Gastrocnemius medialis (tissue), 4 donors: Measurements from ENCODE around the gene SUPT3H. TPM values are rescaled to one million over a fixed set of nuclear protein-coding genes. Genes with fewer than 3 reads are reported as not detected.

Experiments
- ATAC-seq, 2 donors: fragments of 150-250 bp; one replicate each; pipeline ENCODE4 v1.9.1; 2016
- DNase-seq, 2 donors: peaks; one replicate each; pipeline ENCODE4 v3.0.0-alpha.2; 2019
- H3K27ac ChIP-seq, 4 donors: fragments of 200-600 bp; sonication (generic); 1 replicate in 1 of 4; 2 replicates in 3 of 4; pipeline ENCODE4 v1.5.1; 2016 to 2018; ENCODE audit warnings: mild to moderate bottlenecking in 2 of 4, moderate library complexity in 1 of 4
- H3K27me3 ChIP-seq, 3 donors: fragments of 200-600 bp; sonication (generic) in 2 of 3; 1 replicate in 1 of 3; 2 replicates in 2 of 3; pipeline versions ENCODE4 v1.5.1 to v1.6.0; 2016 to 2019; ENCODE audit warnings: mild to moderate bottlenecking in 1 of 3, moderate library complexity in 1 of 3
- H3K36me3 ChIP-seq, 2 donors: fragments of 200-600 bp; sonication (generic) in 1 of 2; one replicate each; pipeline ENCODE4 v1.5.1; 2017 to 2018
- H3K4me1 ChIP-seq, 2 donors: fragments of 200-600 bp; sonication (generic) in 1 of 2; one replicate each; pipeline ENCODE4 v1.5.1; 2016 to 2017; ENCODE audit warnings: mild to moderate bottlenecking in 2 of 2
- H3K4me3 ChIP-seq, 4 donors: fragments of 200-600 bp; sonication (generic) in 3 of 4; 1 replicate in 1 of 4; 2 replicates in 3 of 4; pipeline ENCODE4 v1.5.1; 2016 to 2019; ENCODE audit warnings: mild to moderate bottlenecking in 2 of 4
- H3K9me3 ChIP-seq, 3 donors: fragments of 200-600 bp; sonication (generic) in 2 of 3; 1 replicate in 1 of 3; 2 replicates in 2 of 3; pipeline ENCODE4 v1.5.1; 2016 to 2019
- POLR2A ChIP-seq, 2 donors: fragments of 450-650 bp; IDR thresholded peaks; one replicate each; pipeline ENCODE4 v1.6.1; 2017; ENCODE audit warnings: antibody characterized with exemption in 2 of 2, mild to moderate bottlenecking in 2 of 2, moderate library complexity in 2 of 2
- in situ Hi-C, 4 donors: fragments of 200-750 bp; cut with MboI; loops; one replicate each; pipeline versions ENCODE4 v1.15.0 to v1.8.0; 2017; ENCODE audit warnings: low sequenced_read_pairs in 4 of 4
- intact Hi-C: fragments of 100-400 bp; cut with DNase I; formaldehyde crosslinking; loops from one replicate; pipeline ENCODE4 v1.15.1; 2023; ENCODE audit warnings: low total_unique reads
- total RNA-seq, 4 donors: library from RNA; depleted of rRNA; stranded (reverse); fragments of >200 nt; gene quantifications; one replicate each; pipeline versions ENCODE4 v1.1.0 to v1.2.3, GENCODE V29; 2016
- TF ChIP-seq, protein P1 (sequence below), 5 experiments: fragments of 450-650 bp in 3 of 5; fragments of 200-600 bp in 2 of 5; sonication (generic) in 2 of 5; IDR thresholded peaks in 4 of 5; conservative IDR thresholded peaks in 1 of 5; 1 replicate in 4 of 5; 2 replicates in 1 of 5; pipeline ENCODE4 v1.5.1; 2016 to 2019; ENCODE audit warnings: antibody characterized with exemption in 5 of 5, mild to moderate bottlenecking in 3 of 5, moderate library complexity in 3 of 5

The SUPT3H gene
- total RNA-seq, 4 donors from 2014 or later = 1.5 to 9.0 (median 4.2) TPM

DNA sequence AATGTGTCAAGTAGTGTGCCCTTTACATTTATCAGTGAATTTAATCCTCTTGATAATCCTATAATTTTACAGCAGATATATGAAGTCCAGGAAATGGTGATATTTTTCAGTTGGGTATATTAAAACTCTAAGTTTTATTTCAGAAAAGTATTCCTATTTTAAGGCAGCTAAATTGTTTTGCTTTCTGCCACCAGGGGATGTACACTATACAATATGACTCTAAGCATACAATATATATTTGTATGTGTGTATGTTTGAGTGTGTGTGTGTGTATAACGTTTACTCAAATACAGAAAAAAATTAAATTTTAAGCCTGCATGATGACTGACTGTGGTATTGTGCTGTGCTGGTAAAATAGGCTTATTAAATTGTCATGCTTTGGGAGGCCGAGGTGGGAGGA, 151.7 kb downstream of the SUPT3H start:
- peaks cover 0 to 3% (median 0%) of the 10 kb centered on the region in 3 donors for H3K9me3 ChIP-seq
- in situ Hi-C loops = no loop called here
- no peak overlapping the region for H3K4me3 ChIP-seq
- no peak for TF ChIP-seq POLR2A (IDR thresholded peaks at IDR 0.05)
- TF ChIP-seq, protein P1, sequence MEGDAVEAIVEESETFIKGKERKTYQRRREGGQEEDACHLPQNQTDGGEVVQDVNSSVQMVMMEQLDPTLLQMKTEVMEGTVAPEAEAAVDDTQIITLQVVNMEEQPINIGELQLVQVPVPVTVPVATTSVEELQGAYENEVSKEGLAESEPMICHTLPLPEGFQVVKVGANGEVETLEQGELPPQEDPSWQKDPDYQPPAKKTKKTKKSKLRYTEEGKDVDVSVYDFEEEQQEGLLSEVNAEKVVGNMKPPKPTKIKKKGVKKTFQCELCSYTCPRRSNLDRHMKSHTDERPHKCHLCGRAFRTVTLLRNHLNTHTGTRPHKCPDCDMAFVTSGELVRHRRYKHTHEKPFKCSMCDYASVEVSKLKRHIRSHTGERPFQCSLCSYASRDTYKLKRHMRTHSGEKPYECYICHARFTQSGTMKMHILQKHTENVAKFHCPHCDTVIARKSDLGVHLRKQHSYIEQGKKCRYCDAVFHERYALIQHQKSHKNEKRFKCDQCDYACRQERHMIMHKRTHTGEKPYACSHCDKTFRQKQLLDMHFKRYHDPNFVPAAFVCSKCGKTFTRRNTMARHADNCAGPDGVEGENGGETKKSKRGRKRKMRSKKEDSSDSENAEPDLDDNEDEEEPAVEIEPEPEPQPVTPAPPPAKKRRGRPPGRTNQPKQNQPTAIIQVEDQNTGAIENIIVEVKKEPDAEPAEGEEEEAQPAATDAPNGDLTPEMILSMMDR (IDR thresholded peaks at IDR 0.05 in 4 of 5, conservative IDR thresholded peaks at IDR 0.05 in 1 of 5) = no peak
- no peaks in the 10 kb centered on the region for H3K4me1 ChIP-seq
- ATAC-seq (no peak), DNase-seq (no peak)
- no peaks in the 10 kb centered on the region for H3K36me3 ChIP-seq
- no peak overlapping the region for H3K27ac ChIP-seq
- no peaks in the 10 kb centered on the region for H3K27me3 ChIP-seq
- intact Hi-C loops = loop anchor here (5.0 kb wide), 1 partner anchor 579 kb away; no protein-coding TSS in a partner anchor

DNA sequence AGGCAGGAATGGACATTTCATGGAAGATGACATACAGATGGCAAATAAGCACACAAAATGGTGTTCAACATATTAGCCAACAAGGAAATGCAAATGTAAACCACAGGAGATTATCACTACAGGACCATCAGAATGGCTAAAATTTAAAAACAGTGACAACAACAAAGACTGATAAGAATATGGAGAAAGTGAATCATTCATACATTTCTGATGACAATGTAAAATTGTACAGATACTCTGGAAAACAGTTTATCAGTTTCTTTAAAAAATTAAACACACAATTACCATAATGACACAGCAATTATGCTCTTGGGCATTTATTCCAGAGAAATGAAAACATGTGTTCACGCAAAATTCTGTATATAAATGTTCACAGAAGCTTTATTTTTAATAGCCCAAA, 155.4 kb downstream of the SUPT3H start:
- no peak overlapping the region for H3K4me3 ChIP-seq
- H3K4me1 ChIP-seq = no peaks in the 10 kb centered on the region
- H3K36me3 ChIP-seq = no peaks in the 10 kb centered on the region
- TF ChIP-seq, protein P1 (IDR thresholded peaks at IDR 0.05 in 4 of 5, conservative IDR thresholded peaks at IDR 0.05 in 1 of 5) = no peak
- TF ChIP-seq POLR2A (IDR thresholded peaks at IDR 0.05) = no peak
- ATAC-seq (no peak), DNase-seq (no peak)
- no peaks in the 10 kb centered on the region for H3K27me3 ChIP-seq
- in situ Hi-C loops = no loop called here
- H3K9me3 ChIP-seq = no peaks in the 10 kb centered on the region
- H3K27ac ChIP-seq = no peak overlapping the region
- intact Hi-C loops = no loop called here

DNA sequence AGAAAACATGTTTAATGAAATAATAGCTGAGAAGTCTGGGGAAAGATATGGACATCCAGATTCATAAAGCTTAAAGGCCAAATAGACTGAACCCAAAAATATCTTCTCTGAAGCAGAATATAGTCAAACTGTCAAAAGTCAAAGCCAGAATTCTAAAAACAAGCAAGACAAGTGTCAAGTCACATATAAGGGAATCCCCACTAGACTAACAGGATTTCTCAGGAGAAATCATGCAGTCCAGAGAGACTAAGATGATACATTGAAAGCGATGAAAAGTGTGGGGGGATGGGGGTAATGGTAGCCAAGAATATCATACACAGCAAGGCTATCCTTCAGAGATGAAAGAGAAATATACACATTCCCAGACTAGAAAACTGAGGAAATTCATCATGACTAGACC, 162.0 kb downstream of the SUPT3H start:
- Histone ChIP-seq H3K9me3 (no peaks in the 10 kb centered on the region), H3K27ac (no peak overlapping the region), H3K27me3 (no peaks in the 10 kb centered on the region), H3K36me3 (no peaks in the 10 kb centered on the region), H3K4me3 (no peak overlapping the region), H3K4me1 (no peaks in the 10 kb centered on the region)
- ATAC-seq (no peak), DNase-seq (no peak)
- intact Hi-C loops (no loop called here), in situ Hi-C loops (no loop called here)
- TF ChIP-seq, protein P1 (IDR thresholded peaks at IDR 0.05 in 4 of 5, conservative IDR thresholded peaks at IDR 0.05 in 1 of 5) = no peak
- TF ChIP-seq POLR2A (IDR thresholded peaks at IDR 0.05) = no peak

DNA sequence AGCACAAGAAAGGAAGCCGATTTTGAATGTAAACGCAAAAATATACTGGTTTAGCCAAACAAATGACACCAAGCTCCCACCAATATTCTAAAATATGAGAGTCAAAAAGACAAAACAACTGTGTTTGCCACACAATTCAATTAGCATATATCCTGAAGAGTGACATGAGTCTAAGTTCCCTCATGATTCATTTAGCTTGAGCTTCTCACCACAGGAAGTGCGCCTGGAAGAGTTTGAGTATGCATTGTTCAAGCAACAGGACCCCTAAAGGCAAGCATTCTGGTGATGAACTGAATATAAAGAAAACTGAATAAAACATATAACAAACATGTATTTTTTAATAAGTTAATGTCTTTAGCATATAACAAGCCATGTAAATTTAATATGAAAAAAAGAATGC, 164.8 kb downstream of the SUPT3H start:
- in situ Hi-C loops = no loop called here
- ATAC-seq = no peak
- Histone ChIP-seq H3K27ac (no peak overlapping the region), H3K9me3 (no peaks in the 10 kb centered on the region), H3K4me1 (no peaks in the 10 kb centered on the region), H3K27me3 (no peaks in the 10 kb centered on the region), H3K4me3 (no peak overlapping the region), H3K36me3 (no peaks in the 10 kb centered on the region)
- DNase-seq = no peak
- intact Hi-C loops = no loop called here
- TF ChIP-seq, protein P1 (IDR thresholded peaks at IDR 0.05 in 4 of 5, conservative IDR thresholded peaks at IDR 0.05 in 1 of 5) = no peak
- no peak for TF ChIP-seq POLR2A (IDR thresholded peaks at IDR 0.05)

DNA sequence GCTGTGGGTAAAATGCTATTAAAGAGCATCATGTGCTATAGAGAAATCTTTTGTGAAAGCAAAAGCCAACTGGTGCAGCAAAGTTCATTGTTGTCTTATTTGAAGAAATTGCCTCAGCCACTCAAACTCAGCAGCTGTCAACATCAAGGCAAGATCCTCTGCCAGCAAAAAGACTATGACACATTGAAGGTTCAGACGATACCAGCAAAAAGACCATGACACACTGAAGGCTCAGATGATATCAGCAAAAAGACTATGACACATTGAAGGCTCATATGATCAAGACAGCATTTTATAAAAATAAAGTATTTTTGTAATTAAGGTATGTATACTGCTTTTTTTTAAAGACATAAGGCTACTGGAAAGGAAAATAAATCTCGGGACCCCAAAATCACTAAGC, 168.0 kb downstream of the SUPT3H start:
- ATAC-seq = no peak
- no peak for TF ChIP-seq POLR2A (IDR thresholded peaks at IDR 0.05)
- TF ChIP-seq, protein P1 (IDR thresholded peaks at IDR 0.05 in 4 of 5, conservative IDR thresholded peaks at IDR 0.05 in 1 of 5) = no peak

More for the DNA sequence above, 168.0 kb downstream of the SUPT3H start:
- Histone ChIP-seq H3K36me3 (no peaks in the 10 kb centered on the region), H3K27ac (no peak overlapping the region), H3K9me3 (no peaks in the 10 kb centered on the region), H3K27me3 (no peaks in the 10 kb centered on the region), H3K4me3 (no peak overlapping the region), H3K4me1 (no peaks in the 10 kb centered on the region)
- intact Hi-C loops = no loop called here
- in situ Hi-C loops = no loop called here
- no peak for DNase-seq
